ENCODE results near the gene UBE2A. TPM values are rescaled to one million over a fixed set of nuclear protein-coding genes. Genes with fewer than 3 reads are reported as not detected.

Gene UBE2A
- 10 to 100 TPM; 88.3 to 92.3 (median 89.1) TPM for polyA plus RNA-seq (ENCODE audit: insufficient read length in 3 of 3)

GRCh38 chrX:119574394-119575266 is at the start of gene UBE2A:
Gene UBE2A (plus strand): TSS chrX:119574563. CDS start chrX:119574712, 149 bp downstream.
- peak; percentile 2 to 74 (median 72) for DNase-seq (ENCODE audit: low read depth in 3 of 3, low spot score in 2 of 3)

DNA sequence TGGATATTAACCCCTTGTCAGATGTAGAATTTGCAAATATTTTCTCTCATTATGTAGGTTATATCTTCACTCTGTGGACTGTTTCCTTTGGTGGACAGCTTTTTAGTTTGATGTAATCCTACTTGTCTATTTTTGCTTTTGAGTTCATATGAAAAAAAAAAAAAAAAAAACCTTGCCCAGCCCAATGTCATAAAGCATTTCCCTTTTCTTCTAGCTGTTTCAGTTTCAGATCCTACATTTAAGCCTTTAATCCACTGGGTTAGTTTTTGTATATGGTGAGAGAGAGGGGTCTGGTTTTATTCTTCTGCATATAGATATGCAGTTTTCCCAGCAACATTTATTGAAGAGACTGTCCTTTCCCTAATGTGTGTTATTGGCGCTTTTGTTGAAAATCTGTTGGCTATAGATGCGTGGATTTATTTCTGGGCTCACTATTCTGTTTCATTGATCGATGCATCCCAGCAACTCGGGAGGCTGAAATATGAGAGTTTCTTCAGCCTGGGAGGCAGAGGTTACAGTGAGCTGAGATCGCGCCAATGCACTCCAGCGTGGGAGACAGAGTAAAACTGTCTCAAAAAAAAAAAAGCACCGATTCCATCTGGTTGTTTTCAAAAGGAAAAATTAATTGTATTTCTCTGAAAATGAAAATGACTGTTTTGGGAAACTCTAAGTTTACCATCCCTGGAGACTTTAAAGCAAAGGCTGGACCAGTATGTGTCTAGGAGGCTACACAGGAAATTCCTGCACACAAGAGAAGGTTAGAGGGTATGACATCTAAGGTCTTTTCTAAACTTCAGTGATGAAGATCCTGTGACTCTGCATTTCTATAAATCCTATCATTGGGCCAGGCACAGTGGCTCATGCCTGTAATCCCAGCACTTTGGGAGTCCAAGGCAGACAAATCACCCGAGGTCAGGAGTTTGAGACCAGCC is 44.8 kb upstream of the UBE2A start:
- no peak for DNase-seq (ENCODE audit: low read depth in 3 of 3, low spot score in 2 of 3)

DNA sequence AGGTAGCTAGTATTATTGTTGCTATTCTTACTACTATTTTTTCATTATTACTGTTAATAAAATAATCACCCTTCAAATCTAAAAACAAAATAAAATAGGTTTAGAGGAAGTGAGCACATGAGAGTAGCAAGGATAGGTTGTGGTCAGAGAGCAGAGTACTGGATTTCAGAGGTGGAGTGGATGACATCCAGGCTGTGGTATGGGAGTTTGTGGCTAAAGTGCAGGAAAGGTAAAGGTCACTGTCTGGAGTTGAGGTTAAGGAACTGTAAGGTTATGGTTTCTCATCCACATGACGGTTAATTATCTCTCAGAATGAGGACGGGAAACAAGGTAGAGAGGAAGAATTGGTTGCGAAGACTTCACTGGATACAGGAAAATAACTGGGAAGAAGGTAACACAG is 36.9 kb upstream of the UBE2A start:
- no peak for DNase-seq (ENCODE audit: low read depth in 3 of 3, low spot score in 2 of 3)

DNA sequence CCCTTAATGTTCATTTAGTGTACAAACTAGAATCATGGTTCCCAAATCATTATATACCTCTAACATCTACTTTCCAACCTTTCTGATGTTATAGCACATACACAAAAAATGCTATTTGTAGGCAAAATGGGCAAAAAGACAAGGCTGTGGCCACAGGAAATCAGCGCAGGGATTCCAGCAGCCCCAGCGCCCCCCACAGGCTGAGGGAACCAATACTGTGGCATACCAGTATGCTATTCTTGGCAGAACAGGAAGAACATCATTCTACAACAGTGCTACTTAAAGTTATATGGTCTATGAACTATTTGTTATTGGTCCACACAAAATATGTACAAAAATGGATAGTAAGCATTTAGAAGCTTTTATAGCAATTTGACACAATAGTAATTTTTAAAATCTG is 34.5 kb upstream of the UBE2A start:
- no peak for DNase-seq (ENCODE audit: low read depth in 3 of 3, low spot score in 2 of 3)

DNA sequence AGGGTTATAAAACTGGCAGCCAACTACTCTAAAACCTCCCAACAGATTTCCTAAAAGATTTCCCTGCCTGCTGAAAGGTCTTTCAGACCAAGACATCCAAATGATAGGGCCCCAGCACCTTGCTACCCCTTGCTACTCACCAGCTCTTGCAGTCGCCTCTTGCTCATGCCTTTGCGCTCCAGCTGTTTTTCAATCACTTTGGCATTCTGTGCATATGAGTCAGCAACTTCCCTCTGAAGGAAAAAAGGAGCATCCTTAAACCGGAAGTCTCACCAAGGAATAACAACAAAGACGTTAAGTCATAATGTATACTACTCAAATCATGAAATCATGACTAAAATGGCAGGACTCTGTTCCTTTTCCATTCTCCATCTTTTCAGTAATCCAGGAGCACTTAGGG is 33.2 kb upstream of the UBE2A start:
- no peak for DNase-seq (ENCODE audit: low read depth in 3 of 3, low spot score in 2 of 3)

- no peak for DNase-seq (ENCODE audit: low read depth in 3 of 3, low spot score in 2 of 3)
Observed at GRCh38 chrX:119549327-119550016, 24.9 kb upstream of the UBE2A start.

DNA sequence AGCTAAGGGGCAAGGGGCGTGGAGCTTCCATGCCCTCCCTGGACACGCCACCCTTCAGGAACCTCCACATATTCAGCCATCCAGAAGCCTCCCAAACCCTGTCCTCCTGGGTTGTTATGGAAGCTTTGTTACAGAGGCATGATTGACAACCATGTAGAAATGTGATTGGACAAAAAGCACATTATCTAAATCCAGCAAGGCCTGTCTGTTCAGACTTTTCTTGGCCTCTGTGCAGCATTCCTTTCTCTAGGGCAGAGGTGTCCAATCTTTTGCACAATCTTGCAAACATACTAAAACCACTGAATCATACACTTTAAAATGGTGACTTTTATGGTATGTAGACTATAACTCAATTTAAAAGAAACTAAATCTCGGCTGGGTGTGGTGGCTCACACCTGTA is 21.9 kb upstream of the UBE2A start:
- no peak for DNase-seq (ENCODE audit: low read depth in 3 of 3, low spot score in 2 of 3)

DNA sequence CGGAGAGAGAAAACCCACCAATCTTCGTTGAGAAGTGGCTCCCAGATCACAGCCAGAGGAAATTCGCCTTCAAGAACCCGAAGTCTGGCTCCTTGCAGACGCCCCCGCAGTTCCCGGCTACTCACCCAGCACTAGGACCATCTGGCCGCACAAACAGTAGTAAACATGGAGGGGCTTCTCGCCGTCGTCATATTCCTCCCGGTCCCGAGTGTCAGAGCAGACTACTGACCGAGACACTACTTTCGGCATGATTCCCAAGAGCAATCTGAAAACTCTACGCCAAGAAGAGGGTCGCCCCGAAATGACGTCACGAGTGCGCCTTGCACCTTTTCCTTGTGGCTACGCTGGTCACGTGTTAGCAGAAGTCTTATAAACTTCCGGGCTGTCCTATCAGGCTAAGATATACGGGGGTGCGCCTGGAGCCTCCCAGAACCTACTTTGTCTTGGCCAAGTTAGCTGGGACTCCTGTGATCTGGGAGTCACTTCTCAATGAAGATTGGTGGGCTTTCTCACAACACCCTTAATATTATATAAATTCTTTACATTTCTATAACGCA is 9.2 kb upstream of the UBE2A start, which contains the start of gene STEEP1:
Gene STEEP1, minus strand, starts transcription at position 303 of the 557 bp plus-strand sequence. Its CDS starts 54 bp downstream, at position 249.
- peak; percentile 68 to 88 (median 68) for DNase-seq (ENCODE audit: low read depth in 3 of 3, low spot score in 2 of 3)

- no peak for DNase-seq (ENCODE audit: low read depth in 3 of 3, low spot score in 2 of 3)
Observed at GRCh38 chrX:119570351-119570835, 4.0 kb upstream of the UBE2A start.

GRCh38 chrX:119573222-119573621 is 1.1 kb upstream of the UBE2A start:
- DNase-seq (ENCODE audit: low read depth in 3 of 3, low spot score in 2 of 3), result no peak

DNA sequence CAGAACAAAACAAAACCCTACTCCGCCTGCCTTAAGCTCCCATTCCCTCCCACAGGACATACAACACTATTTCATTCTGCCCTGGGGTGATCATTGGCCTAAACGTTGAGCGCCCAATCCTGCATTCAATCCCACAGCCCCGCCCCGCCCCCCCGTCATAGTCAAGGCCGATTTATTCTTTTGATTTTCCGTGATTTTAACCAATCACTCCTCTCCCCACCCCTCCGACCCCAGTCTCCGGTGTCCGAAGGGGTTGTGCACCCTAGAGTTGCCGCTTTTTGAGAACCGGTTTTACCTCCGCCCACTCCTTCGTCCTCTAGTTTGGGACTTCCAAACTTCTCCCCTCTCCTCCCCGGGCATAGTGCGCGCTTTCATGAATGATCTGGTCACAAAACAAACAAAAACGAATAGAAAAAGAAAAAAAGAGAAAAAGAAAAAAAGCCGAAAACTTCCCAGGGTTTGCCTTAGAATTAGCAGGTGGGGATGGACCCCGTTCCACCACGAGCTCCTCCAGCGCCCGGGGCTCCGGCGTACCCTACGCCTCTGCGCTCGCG is 446 bp upstream of the UBE2A start:
- peak in 1 of 3 donors; percentile 50 for DNase-seq (ENCODE audit: low read depth in 3 of 3, low spot score in 2 of 3)

DNA sequence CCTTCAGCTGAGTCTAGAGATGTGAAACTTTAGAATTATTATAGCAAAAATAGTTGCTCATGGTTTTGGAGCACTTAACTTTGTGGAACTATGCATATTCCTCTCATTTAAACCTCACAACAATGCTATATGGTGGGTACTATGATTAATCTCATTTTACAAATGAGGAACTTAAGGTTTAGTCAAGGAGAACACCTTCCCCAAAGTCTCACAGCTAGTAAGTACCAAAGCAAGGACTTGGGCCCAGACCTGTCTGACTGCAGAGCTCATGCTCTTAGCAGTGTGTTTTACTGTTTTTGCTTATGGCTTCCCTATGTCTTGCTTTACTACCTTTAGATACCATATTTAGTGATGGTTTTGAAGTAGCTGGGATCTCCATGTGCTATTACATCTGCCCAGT is 5.1 kb downstream of the UBE2A start:
- DNase-seq (ENCODE audit: low read depth in 3 of 3, low spot score in 2 of 3), result no peak

DNA sequence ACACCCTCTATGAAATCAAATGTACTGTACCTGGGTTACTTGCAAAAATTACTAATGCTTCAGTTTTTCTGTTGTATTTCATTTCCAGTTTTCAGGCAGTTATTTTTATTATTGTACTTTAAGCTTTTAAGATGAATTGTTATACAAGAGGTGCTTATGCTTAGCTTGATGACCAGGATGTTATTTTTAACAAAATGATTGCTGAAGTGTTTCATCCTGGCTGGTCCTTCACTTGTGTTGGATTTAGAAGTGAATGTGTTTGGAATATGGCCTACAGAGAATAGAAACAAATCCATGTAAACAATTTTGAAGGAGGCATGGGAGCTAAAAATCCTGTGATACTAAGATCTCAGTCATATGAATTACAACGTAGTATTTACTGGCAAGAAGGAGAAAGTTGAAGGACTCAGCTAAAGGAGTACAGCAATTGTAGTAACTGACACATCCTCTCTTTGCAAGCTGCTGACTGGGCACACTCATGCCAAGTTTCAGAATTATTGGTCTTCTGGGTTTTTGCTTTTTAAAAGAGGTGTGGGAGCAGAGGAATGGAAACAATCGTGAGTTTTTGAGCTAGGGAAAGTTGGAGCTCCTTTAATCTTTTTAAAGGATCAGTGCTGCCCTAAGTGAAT is 9.2 kb downstream of the UBE2A start:
- DNase-seq (ENCODE audit: low read depth in 3 of 3, low spot score in 2 of 3), result no peak

DNA sequence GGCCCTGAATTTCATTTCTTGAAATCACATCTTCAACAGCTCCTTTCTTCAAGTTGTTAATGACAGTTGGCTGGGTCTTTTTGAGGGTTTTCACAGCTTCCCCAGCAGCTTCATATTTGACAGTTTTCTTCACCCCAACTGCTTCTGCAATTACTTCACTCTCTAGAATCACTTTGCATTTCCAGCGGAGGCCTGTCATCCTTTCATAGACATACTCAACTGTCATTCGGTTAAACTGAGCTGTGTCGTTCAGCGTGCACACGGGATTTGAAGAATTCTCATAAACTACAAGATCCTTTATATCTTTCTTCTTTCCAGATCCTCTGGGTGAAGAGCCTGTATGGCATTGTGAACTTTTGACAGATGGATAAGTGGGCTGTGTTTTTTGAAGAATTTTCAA is 15.4 kb downstream of the UBE2A start:
- no peak for DNase-seq (ENCODE audit: low read depth in 3 of 3, low spot score in 2 of 3)

DNA sequence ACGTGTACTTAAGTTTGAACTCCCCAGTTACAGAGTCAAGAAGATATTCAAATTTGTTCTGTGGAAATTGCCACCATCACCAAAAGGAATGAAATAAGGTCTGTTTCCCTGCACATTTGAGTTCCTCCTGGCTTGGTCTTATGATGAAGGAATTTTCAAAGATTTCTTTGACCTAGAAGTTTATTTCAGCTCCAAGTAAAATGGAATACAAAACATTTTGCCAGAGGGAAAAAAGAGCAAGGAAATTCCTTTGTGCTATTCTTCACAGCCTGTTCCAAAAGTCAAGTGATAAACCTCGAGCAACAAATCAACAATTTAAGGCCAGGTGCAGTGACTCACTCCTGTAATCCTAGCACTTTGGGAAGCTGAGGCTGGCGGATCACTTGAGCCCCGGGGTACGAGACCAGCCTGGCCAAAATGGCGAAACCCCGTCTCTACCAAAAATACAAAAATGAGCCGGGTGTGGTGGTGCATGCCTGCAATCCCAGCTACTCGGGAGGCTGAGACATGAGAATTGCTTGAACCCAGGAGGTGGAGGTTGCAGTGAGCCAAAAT is 28.4 kb downstream of the UBE2A start:
- DNase-seq (ENCODE audit: low read depth in 3 of 3, low spot score in 2 of 3), result no peak

GRCh38 chrX:119604766-119605463 is 30.6 kb downstream of the UBE2A start:
- DNase-seq (ENCODE audit: low read depth in 3 of 3, low spot score in 2 of 3), result no peak

GRCh38 chrX:119605464-119606279 is 31.3 kb downstream of the UBE2A start:
- no peak for DNase-seq (ENCODE audit: low read depth in 3 of 3, low spot score in 2 of 3)

Measured in right renal cortex interstitium (tissue), 3 donors.